ENCODE results near the gene LLCFC1. TPM values are rescaled to one million over a fixed set of nuclear protein-coding genes. Genes with fewer than 3 reads are reported as not detected.

LLCFC1 gene
- not detected in 2 replicates for total RNA-seq

DNA sequence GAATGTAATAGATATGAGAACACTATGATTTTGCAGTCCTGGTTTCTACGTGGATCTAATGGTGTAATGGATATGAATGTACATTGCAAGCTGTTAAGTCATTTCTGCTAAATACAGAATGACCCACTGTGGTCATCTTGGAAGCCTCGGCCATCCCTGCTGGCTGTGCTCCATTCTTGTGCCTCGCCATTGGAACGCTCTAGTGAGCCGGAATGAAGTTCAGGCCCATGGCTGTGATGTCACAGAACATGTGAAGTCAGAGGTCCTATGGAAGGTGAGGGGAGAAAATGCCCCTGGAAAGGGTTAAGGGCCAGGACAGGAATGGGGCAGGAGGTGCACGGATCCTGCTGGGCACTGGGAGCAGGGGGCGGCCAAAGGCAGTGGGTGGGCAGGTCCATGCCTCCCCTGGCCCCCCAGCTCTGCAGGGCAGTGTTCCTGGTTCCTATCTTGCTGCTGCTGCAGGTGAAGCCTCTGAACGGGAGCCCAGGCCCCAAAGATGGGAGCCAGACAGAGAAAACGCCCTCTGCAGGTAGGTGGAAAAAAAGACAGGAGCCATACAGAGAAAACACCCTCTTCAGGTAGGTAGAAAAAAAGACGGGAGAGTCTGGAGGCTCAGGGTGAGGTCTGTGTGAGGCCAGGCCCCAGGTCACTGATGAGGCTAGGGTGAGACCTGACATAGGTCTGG, at the start of gene LLCFC1:
TSS of gene LLCFC1 (plus strand) at position 259 of the 685 bp plus-strand sequence. CDS start at position 397, 138 bp downstream.

DNA sequence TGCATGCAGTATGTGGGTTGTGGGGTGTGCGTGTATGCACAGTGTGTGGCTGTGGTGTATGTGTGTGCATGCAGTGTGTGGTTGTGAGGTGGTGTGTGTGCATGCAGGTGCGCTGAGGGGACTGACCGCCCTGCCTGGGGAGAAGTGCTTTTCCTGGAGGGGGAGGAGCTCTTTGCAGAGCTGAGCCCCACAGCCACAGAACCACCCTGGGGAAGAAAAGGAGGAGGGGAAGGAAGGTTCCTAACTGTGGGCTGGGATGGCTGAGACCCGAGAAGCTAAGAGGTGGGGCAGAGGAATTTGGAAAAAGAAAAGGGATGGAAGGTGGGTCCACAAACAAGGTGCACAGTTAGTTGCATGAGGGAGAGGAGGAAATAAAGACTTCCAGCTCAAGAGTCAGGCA, 5.7 kb upstream of the LLCFC1 start, which contains the start of gene TRPV5:
TSS of gene TRPV5 (minus strand) at position 123 of the 400 bp plus-strand sequence. CDS start 287 bp downstream, outside the sequence.

DNA sequence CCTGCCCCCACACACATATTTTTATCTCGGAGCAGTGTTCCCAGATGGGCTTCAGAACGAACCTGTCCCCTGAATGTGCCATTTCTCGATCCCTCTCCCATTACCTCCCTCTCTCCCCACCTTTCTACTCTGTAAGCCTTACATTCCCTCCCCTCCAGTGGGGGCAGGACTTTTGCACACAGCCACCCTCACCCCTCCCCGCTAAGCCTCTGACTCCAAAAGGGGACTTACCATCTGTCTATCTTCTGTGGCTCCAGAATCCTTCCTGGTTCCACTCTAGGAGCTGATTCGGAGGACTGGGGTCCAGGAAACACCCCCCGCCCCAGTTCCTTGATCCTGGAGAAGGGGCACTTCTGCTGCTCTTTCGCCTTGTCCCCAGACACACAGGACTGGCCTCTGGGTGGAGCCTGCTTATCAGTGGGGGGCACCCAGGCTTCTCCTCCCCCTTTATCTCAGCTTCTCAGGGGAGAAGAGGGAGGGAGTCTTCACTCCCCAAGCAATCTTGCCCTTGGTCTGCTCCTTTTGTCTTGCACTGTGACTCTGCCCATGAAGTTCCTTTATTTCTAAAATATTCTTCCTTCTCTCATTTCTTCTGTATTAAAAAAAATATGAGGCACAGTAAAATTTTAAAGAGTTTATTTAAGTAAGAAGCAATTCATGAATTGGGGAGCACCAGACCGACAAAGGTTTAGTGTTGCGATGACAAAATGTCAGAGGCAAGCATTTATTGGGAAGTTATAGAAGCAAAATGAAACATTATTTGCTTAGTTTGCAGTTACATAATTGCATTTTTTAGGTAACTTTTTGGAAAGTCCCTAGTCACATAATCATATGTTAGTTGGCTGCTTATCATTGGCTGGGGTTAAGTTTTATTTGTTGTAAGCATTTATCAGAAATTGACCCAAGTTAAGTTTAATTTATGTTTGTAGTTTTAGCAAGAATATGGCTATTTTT, 23.0 kb downstream of the LLCFC1 start, which contains the start of gene KEL:
TSS of gene KEL (minus strand) at position 391 of the 954 bp plus-strand sequence. CDS start at position 234, 157 bp downstream.

Other genes starting within 250 kb of the LLCFC1 start
- gene PRSS1, start 190.0 kb upstream of the LLCFC1 start, total RNA-seq: not detected in 2 replicates
- not detected in 2 replicates for gene PRSS2, start 168.5 kb upstream of the LLCFC1 start, total RNA-seq
- 0.15 TPM in 1 of 2 replicates, not detected in the other for gene EPHB6, start 84.4 kb upstream of the LLCFC1 start, total RNA-seq
- not detected in 2 replicates for gene TRPV6, start 53.7 kb upstream of the LLCFC1 start, total RNA-seq
- gene TRPV5, start 5.7 kb upstream of the LLCFC1 start, total RNA-seq: not detected in 2 replicates
- gene KEL, start 22.9 kb downstream of the LLCFC1 start, total RNA-seq: not detected in 2 replicates
- gene OR9A2, start 87.6 kb downstream of the LLCFC1 start, total RNA-seq: not detected in 2 replicates
- gene OR6V1, start 112.9 kb downstream of the LLCFC1 start, total RNA-seq: not detected in 2 replicates
- not detected in 2 replicates for gene PIP, start 192.6 kb downstream of the LLCFC1 start, total RNA-seq
- not detected in 2 replicates for gene TAS2R39, start 243.9 kb downstream of the LLCFC1 start, total RNA-seq

All from mammary microvascular endothelial cell (primary cell).